ENCODE measurements around the gene C1QTNF2. TPM values are rescaled to one million over a fixed set of nuclear protein-coding genes. Genes with fewer than 3 reads are reported as not detected.

C1QTNF2 gene
- total and polyA plus RNA-seq, 2 of the 8 experiments (the other 6 are each of a cell fraction or from before 2014, with no cell fraction given) = 1.0 to 2.0 TPM

DNA sequence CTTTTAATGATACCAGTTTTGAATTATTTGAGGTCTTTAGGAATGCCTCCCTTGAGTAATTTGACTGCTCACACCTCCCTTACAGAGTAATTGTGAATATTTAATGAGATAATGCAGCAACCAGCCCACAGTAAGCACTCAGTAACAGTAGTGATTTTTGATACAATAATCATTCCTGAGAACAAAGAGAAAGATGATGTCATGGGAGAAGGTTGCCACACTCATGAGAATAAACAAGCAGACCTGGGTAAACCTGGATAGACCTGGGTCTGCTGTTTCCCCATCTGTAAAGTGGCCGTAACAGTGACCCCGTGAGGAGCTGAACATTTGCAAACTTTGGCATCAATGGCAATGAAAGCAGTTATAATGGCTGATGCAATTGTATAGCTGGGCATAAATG lies 4.2 kb downstream of the C1QTNF2 start:
- H3K18ac ChIP-seq (ENCODE audit: extremely low read depth, low read length) = no peak overlapping the region
- no peaks in the 10 kb centered on the region for H3K79me1 ChIP-seq (ENCODE audit: low read depth, low read length)
- no peak overlapping the region for H3K9ac ChIP-seq (replicated peaks in 1 of 4; ENCODE audit: extremely low read depth in 1 of 4, low read depth in 3 of 4, low read length in 3 of 4)
- H2BK20ac ChIP-seq (ENCODE audit: low read length) = no peak overlapping the region
- no peak overlapping the region for H3K56ac ChIP-seq (replicated peaks; ENCODE audit: insufficient read length, low read depth, low read length)
- no peak overlapping the region for H4K8ac ChIP-seq (ENCODE audit: extremely low read depth, insufficient read depth, low read length)
- ChIA-PET CTCF (ENCODE audit: partially characterized antibody) (interaction anchor here (1.4 to 3.4 kb wide), 5 partner anchors 10 to 122 kb away, joined by 3 to 11 read pairs (median 6); no protein-coding TSS in a partner anchor), POLR2A (ENCODE audit: partially characterized antibody) (no interaction called here)
- H3K4me2 ChIP-seq (ENCODE audit: insufficient read depth in 1 of 2, low read depth in 2 of 2, low read length in 2 of 2) = no peak overlapping the region
- FAIRE-seq (no peak), DNase-seq (ENCODE audit: low read depth in 1 of 2, low spot score in 2 of 2) (no peak)
- H3K4me3 ChIP-seq (ENCODE audit: extremely low read depth in 1 of 4, insufficient read depth in 2 of 4, low read depth in 3 of 4, low read length in 4 of 4) = no peak overlapping the region
- H4K91ac ChIP-seq (replicated peaks; ENCODE audit: insufficient read length, low read length) = no peak overlapping the region
- no peak overlapping the region for H2AFZ ChIP-seq (ENCODE audit: low read length)
- H3K23ac ChIP-seq (ENCODE audit: insufficient read length) = no peak overlapping the region
- peaks cover 1 to 14% (median 8%) of the 10 kb centered on the region in 4 experiments for H3K27me3 ChIP-seq (replicated peaks in 1 of 4; ENCODE audit: control insufficient read depth in 3 of 4, extremely low read depth in 1 of 4, insufficient read depth in 3 of 4, low read length in 3 of 4)
- H4K5ac ChIP-seq (ENCODE audit: insufficient read length, low read depth, low read length) = no peak overlapping the region
- no peak overlapping the region for H2BK15ac ChIP-seq (ENCODE audit: low read length)
- H3K4ac ChIP-seq (replicated peaks; ENCODE audit: insufficient read length, low read depth, low read length) = no peak overlapping the region
- H3K23me2 ChIP-seq (ENCODE audit: low read depth, low read length) = 0 out of 2 replicates have a peak, but pooled peaks cover 4% of the 10 kb centered on the region
- H3K79me2 ChIP-seq (ENCODE audit: control insufficient read depth in 1 of 2, insufficient read depth in 2 of 2, low read length in 2 of 2) = no peaks in the 10 kb centered on the region
- H3K9me3 ChIP-seq (ENCODE audit: insufficient read depth in 2 of 2, low read depth in 1 of 2, low read length in 1 of 2) = no peaks in the 10 kb centered on the region
- H3K27ac ChIP-seq (ENCODE audit: low read depth, low read length) = no peak overlapping the region
- H2BK120ac ChIP-seq (replicated peaks; ENCODE audit: low read depth, low read length) = no peak overlapping the region
- H3K4me1 ChIP-seq (replicated peaks in 1 of 4; ENCODE audit: control insufficient read depth in 3 of 4, insufficient read depth in 4 of 4, low read length in 3 of 4) = peaks cover 3 to 5% (median 4%) of the 10 kb centered on the region in 4 experiments; a peak in 4 of 7 replicates
- H2BK12ac ChIP-seq (ENCODE audit: low read depth, low read length) = no peak overlapping the region
- H3K36me3 ChIP-seq (ENCODE audit: control insufficient read depth in 2 of 4, insufficient read depth in 4 of 4, low read length in 3 of 4) = no peaks in the 10 kb centered on the region
- no peak overlapping the region for H3K14ac ChIP-seq (ENCODE audit: insufficient read length)
- WGBS, 2 experiments (ENCODE audit: extremely low coverage in 1 of 2, insufficient coverage in 1 of 2, insufficient read length in 1 of 2, insufficient replicate concordance in 2 of 2, low coverage in 1 of 2, low lambda C conversion rate in 2 of 2, missing lambda C conversion rate in 1 of 2) = 92% methylated on average over 2 of the region's 2 CpGs; no CpG with 5 or more reads in 1 of the 2 experiments
- H2AK5ac ChIP-seq (ENCODE audit: low read depth, low read length) = no peak overlapping the region
- no peaks in the 10 kb centered on the region for H4K20me1 ChIP-seq (replicated peaks in 1 of 2; ENCODE audit: control insufficient read depth in 1 of 2, insufficient read depth in 2 of 2, low read length in 2 of 2)
- H2BK5ac ChIP-seq (ENCODE audit: low read depth, low read length) = no peak overlapping the region
